Measurements from ENCODE around the gene SMIM22.

The SMIM22 gene

DNA sequence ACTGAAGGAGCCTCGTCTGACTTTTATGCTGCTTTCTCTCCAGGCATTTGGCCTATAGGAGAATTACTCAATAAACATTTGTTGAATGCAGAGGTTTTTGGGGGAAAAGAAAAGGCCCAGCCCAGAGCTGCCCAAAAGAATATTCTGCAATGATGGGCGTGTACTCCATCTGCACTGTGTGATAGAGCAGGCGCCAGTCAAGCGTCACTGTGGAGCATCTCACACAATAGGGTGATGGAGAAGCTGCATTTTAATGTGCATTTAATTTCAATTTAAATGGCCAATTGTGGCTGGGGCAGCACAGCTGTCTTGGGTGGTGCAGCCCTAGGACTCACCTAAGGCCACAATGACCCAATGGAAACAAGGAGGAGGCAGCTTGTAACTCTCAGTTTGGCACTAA lies 31.4 kb downstream of the SMIM22 start:
- DNase-seq, result no peak

DNA sequence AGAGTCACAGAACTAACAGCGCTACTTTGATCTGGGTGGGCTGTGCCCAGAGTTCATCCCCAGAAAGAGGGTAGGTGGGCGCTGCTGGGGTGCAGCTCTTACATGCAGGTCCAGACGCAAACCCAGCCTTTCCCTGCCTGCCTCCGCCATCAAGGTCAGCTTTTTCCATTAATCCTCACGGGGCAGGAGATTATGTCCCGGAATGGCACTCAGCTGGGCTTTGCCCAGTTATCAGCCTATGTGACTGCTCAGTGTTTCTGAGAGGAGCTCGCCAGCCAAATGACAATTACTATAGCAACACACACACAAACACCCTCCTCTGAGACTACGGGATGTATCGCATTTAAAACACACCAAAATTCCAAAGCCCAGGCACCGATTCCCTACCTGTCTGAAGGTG lies 31.8 kb downstream of the SMIM22 start:
- no peak for DNase-seq

DNA sequence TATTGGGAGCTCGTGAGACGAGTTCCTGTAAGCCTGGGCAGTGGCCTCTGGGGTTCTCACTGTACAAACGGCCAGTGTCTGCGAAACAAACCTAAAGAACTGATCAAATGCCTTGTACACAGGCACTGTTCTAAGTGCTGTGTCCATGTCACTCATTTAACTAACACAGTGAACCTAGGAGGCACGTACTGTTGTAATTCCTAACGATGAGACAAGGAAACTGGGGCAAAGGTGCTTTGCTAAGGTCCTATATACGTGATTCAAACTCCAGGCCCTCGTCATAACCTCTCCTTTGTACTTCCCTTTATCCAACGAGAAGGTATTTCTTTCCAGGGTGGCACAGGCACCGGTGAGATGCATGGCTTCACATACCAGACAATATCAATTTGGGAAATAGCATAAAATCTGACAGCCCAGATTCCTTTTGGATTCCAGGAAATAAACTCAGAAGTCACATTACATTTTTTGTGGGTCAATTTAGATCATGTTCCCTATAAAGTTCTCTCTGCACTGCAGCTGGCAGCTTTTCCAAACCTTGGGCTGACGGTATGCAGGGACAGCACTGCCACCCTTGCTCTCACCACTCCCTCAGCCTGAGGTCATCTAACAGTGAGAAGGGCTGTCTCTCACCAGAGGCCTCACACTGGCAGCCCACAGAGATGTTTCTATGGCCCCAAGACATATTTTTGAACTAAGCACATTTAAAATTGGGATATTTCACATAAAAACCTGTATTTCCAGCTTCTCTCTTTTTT lies 33.6 kb downstream of the SMIM22 start:
- DNase-seq, result no peak

DNA sequence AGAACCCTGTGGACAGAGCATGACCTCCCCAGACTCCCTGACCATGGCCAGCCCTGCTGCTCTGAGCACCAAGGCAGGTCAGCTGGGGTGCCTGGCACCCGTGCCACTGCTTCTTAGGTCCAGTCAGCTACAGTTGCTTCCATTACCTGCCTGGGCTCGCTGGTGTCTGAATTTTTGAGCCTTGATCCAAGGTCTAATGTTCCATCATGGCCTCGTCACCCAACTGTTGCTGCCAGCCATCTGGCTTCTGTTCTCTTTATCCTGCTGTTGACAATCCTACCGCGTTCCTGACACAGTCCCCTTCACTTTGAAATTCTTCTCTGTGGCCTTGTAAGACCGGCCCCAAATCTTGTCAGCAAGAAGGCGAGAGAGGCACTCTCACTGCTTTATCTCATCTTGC lies 35.2 kb downstream of the SMIM22 start:
- DNase-seq, result no peak

DNA sequence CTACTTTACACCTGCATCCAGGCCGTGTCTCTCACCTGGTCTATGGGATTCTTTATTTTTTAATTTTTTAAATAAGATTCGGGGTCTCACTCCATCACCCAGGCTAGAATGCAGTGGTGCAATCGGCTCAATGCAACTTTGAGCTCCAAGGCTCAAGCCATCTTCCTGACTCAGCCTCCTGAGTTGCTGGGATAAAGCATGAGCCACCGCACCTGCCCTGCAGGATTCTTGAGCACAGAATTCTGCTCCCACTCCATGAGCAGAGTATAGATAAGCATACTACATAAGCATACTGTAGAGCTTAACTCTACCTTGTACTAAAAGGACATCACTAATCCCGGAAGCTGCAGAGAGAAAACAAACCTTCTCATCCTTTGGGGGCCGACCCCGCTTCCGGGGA lies 36.4 kb downstream of the SMIM22 start:
- no peak for DNase-seq

DNA sequence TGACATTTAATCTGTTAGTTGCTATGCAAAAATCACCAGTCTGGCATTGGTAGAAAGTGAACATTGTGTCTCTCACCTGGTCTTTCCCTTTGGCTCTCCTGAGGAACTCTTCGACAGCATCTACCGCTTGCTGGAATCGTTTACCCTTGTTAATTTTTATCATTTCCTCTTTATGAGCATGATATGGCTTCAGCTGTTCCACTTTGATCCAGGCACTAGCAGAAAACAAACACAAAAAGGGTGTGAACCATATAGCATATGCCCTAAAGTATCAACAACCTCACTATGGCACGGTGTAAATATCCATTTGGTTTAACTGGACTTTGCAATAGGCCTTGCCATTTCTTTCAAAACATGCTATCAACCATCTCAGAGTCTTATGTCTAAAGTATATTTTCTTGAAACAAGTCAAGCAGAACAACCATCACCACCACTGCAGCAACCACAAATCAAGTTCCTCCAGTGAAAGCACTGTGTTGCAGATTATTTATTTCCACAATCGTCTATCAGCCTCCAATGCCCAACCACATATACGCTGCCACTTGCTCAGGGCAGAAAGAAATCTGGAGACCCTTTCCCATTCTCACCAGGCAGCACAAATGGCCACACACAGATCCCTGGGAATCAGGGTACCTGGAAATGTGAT lies 37.7 kb downstream of the SMIM22 start:
- DNase-seq, result no peak

DNA sequence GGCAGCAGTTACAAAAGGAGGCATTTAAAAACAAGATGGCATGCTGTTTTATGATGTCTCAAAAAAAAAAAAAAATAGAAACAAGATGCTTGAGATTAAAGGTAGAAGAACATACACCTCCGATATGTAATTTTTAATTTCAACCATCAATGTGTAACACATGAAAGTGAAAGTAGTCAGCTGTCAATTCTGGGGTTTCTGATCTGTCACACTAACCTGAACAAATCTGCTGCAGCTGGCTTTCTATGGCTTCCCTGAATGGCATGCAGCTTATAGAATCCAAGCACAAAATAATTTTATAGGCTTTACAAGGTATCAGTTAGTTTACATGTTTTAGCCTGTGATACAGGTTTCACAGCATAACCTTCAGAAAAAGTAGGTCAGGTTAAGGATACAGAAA lies 38.4 kb downstream of the SMIM22 start:
- DNase-seq, result no peak

DNA sequence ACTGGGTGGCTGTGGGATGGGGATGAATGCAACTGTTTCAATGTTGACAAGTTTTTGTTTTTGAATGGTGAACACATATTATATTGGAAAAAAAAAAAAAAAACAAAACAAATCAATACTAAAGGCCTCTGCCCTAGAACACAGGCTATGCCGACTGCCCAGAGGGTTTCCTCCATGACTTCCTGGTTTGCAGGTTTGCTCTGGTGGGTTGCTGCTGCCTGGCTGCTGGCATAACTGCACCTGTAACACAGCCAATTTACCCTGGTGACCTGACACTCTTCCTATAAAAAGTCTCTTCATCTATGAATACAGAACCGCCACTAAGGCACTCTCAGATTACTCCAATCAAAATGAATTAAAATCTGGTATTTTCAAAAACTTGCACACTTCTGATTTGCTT lies 41.6 kb downstream of the SMIM22 start:
- DNase-seq, result no peak

DNA sequence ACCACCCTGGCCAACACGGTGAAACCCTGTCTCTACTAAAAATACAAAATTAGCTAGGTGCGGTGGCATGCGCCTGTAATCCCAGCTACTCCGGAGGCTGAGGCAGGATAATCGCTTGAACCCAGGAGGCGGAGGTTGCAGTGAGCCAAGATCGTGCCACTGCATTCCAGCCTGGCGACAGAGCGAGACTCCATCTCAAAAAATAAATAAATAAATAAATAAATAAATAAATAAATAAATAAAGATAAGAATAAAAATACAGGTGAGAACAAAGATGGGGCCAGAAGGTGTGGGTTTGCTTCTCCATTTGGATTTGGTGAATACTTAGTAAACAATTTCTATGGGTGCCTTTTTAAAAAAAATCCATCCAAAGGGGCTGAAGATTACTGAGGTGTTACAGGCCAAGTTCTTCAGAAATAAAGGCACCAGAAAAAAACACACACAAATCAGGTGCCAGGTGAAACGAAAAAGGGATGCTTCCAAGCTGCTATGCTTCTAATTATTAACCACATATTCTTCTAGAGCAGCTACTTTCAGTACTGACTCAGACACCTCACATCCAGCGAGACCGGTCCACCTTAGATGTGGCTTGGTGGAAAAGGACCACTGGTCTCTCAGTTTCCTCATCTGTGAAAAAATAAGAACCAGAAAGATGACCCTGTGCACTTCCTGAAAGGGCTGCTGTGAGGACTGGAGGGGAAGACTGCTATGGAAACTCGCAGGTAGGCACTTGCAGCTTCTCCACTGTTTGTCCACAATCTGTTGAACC lies 42.7 kb downstream of the SMIM22 start:
- DNase-seq, result no peak

DNA sequence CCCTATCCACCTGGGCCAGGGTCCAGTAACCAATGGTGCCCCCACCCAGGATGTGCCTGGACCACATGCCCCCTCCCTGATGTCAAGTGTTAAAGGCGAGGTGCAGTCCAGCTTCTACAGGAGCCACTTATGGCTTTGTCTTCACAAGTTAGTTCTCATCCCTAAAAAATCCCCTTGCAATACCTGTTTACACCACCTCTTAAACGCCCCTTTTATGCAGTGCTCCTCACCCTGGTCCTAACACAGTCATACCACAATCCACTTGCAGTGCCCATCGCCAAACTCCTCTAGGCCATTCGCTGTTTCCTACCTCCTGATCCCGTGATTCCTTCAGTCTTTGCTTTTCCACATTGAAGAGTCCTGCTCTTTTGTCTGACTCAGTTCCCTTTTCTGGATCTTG lies 44.8 kb downstream of the SMIM22 start:
- no peak for DNase-seq

DNA sequence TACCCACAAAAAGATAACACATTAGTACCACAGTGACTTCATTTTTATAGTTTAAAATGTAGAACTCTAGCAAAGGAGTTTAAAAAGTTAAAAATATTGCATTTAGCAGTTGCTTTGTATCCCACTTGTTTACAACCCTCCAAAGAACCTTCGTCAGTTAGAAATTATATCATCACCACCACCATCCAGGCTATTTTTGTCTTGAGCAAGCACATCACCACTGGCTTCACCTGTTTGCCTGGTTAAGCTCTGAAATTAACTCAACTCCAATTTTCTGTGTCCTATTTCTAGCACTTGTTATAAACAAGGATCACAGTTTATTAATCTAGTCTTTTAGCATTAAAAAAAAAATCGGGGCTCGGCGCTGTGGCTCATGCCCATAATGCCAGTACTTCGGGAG lies 45.8 kb downstream of the SMIM22 start:
- DNase-seq, result no peak
